ENCODE measurements around the gene GALM.
A peak's percentile ranks its signal among the peaks of the same experiment; 100 is the strongest.
"Not testable (repeated sequence)": the region's sequence is repeated elsewhere in the genome, so short reads cannot be mapped to it uniquely, and the experiment has no call there.

The GALM gene

DNA sequence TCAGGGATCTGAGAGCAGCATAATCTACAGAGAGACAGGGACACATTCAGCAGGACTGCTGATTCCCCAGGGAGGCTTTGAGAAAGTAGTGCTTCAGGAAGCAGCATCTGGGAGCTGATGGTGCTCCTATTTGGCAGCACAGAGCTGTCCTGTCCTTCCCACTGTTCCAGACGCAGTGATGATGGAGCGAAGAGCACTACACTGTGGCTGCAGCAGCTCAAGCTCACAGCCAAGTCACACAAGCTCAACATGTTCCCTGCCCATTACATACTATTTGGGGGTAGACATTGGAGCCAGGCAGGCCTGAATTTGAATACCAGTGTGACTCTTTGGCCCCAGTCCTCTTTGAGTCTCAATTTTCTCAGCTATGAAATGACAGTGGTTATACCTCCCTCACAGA is 15.2 kb upstream of the GALM start:
- no peak for DNase-seq

DNA sequence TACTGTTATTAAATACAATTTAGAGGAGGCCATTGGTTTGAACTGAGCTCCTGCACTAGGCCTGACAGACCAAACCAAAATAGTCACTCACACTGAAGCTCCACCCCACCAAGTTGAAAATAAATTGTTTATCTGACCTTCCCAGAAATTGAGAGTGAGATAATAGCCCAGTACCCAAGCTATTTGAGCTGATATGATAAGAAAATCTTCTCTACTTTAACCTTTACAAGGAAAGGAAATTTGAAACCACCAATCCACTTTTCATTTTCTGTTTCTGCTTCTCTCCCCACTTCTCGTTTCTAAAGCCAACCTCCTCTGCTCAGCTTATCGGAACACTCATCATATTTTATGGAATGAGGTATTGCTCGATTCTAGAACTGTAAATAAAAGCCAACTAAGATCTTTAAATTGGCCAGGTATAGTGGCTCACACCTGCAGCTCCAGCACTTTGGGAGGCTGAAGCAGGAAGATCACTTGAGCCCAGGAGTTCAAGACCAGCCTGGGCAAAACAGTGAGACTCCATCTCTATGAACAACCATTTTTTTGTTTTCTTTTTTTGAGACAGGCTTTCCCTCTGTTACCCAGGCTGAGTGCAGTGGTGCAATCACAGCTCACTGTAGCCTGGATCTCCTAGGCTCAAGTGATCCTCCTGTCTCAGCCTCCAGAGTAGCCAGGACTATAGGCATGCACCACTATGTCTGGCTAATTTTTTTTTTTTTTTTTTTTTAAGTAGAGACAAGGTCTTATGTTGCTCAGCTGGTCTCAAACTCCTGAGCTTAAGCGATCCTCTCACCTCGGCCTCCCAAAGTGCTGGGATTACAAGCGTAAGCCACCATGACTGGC is 13.3 kb upstream of the GALM start:
- DNase-seq = no peak

DNA sequence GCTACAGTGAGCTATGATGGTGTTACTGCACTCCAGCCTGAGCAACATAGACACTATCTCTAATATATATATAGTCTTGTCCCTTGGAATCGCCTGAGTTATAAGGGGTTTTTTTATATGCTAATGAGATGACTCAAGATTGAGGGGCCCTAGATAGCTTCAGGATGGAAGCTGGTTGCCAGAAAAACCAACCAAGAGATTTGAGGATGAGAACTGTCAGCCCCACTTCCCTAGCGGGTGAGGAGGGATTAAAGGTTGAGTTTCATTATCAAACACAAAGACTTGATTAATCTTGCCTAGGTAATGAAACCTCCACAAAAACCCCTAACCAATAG is 12.6 kb upstream of the GALM start:
- no peak for DNase-seq

DNA sequence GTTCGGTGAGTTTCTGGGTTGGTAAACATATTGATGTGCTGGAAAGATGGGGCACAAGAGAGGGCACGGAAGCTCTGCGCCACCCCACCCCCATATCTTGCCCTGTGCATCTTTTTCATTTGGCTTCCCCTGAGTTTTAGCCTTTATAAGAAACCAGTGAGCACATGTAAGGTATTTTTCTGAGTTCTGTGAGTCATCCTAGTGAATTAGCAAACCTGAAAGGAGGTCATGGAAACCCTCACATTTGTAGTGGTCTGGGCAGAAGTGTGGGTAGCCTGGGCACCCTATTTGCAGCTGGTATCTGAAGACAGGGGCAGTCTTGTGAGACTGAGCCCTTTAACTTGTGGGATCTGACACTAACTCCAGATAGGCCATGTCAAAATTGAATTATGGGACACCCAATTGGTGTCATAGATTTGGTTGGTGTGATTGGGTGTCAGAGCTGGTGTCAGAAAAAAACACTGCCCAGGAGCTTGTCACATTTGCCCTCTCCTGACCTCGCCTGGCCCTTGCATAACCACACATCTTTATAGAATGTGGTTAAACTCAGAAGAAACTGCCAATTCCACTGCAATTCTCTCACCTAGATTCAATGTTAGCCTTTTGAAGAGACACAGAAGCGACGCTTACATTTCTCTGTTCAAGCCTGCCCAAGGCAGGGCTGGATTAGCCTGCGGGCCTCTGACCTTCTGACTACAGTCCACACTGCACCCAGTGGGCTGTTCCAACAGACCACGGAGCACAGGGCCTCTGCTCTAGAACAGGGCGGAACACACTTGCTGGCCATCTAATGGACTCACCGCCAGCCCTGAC is 12.0 kb upstream of the GALM start:
- peak; percentile 72 for DNase-seq

DNA sequence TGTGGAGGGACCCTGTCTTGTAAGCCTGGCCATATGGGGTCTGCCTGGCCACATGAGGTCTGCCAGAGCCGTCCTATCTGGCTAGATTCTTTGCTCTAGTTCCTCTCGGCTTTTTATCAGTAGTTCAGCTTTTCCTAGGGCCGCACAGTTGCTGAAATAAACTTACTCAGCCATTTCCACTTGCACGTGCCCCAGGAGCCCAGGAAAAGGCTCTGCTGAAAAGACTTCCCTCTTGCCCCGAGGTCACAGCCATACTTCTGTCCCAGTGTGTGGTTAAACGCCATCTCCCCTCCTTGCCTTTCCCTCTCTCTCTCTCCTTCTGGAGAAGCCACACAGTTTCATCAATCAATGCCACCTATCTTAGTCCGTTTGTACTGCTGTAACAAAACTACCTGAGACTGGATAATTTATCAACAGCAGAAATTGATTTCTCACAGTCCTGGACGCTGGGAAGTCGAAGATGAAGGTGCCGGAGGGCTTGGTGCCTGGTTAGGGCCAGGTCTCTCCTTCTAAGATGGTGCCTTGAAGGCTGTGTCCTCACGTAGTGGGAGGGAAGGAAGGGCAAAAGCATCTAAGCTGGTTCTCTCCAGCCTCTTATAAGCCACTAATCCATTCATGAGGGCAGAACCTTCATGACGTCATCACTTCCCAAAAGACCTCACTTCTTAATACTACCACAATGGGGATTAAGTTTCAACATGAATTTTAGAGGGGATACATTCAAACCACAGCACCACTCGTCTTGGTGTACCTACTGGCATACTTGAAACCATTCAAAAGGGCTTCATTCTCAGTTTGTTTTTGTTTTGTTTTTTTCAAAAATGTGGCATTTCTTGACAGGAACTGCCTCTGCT is 11.2 kb upstream of the GALM start:
- no peak for DNase-seq

DNA sequence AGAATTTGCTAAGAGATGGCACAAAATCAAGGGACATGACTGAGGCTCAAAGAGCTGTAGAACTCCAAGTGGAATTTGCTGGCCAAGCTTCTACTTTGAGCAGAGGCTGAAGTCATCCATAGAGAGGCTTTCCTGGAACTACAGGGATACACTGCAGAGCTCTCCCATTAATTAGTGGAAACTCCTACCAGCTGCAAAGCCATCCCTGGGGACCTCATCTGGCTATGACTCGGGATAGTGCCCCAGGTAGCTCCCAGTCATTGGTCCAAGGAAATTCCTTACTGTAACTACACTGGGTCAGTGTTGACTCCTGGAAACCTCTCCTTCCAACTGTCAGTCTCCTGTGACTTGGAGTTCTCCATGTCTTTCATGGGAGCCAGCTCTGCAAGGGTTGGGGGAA is 10.5 kb upstream of the GALM start:
- no peak for DNase-seq

DNA sequence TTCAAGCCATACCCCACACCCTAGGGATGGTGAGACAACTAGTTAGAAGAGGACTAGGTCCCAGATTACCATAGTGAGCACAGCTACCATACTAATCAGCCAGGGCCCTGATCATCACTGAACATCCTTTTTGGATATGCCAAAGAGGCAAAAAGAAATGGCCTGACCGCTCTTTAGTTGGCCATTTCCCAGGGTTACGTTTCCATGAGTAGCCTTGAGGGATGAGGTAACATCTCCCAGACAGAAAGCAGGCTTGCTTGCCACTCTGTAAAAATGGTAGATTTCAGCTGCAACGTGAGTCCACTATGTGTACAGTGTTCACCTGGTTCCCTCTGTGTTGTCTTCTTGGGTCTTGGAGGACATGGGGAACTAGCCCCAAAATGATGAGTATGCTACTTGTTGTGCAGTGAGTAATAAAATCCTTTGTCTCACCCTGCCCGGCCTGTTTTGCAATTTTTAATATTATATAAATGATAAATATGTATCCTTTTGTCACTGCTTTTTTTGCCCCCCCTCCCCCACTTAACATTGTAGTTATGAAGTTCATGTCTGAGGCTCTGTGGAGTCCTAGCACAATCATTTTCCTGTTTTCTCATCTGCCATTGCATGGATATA is 8.9 kb upstream of the GALM start:
- DNase-seq = no peak

DNA sequence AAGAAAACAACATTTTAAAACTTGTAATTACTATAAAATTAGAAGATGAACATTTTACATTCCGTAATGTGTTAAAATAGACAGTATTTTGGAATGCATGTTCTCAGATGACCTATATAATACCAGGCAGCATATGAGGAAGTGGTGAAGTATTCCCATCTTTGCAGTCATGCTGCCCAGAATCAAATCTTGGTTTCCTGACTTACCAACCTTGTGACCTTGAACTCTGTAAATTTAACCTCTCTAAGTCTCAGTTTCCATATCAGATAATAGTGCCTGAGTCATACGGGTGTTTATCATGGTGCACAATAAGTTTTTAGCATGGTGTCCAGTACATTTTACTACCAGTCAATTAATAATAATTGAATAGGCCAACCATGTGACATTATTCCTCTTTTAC is 7.3 kb upstream of the GALM start:
- DNase-seq = no peak

DNA sequence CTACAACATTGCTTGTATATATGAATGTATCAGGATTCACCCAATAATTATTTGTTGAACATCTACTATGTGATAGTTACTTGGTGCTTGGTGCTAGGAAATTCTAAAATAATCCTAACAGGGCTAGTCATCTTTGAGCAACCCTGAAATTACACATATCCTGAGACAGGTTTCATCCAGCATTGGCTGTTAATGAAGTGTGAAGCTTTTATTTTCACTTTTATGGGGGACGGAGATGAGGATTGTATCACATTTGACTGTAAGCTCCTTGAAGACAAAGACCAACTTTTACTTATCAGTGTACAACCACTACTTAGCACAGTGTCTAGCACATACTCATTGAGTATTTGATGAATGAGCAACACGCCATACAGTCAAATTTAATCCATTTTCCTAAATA is 6.8 kb upstream of the GALM start:
- no peak for DNase-seq

DNA sequence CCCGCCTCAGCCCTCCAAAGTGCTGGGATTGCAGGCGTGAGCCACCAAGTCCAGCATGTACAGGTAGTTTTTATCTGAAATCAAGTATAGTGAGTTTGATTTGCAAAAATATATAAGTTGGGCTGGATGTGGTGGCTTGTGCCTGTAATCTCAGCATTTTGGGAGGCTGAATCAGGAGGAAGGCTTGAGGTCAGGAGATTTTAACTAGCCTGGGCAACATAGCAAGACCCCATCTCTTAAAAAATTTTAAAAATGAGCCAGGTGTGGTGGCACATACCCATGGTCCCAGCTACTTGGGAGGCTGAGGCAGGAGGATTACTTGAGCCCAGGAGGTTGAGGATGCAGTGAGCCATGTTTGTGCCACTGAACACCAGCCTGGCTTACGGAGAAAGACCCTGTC is 5.6 kb upstream of the GALM start:
- DNase-seq = no peak

DNA sequence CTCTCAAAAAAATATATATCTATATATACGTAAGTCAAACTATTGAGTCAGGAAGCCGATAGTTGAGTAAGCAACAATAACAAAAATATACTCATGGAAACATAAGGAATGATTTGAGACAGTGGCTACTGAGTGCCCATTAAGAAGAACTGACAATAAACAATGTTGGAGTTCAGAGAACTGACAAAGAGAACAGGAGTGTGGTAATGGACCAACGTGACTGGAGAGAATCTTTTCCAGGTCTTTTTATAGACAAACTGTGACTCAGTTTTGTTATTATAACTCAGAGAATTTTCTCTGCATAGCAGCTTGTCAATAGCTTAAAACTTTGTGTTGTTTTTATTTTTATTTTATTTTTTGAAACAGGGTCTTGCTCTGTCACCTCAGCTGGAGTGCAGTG is 4.6 kb upstream of the GALM start:
- DNase-seq = no peak

DNA sequence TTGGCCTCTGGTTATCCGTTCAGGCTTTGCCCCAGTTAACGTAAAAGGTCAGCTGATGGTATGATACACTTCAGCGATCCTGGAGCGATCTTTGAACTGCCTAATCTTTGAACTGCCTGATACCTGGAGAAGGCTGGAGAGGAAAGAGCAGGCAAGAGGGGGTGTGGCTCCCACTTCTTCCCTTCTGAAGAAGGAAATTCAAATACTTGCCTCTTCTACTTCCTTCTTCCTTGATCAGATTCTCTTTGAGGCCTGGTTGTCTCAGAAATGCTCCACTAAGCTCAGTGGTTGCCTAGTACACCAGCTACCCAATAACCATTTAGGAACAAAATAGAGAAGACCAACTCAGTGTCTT is 619 bp downstream of the GALM start:
- DNase-seq = no peak

DNA sequence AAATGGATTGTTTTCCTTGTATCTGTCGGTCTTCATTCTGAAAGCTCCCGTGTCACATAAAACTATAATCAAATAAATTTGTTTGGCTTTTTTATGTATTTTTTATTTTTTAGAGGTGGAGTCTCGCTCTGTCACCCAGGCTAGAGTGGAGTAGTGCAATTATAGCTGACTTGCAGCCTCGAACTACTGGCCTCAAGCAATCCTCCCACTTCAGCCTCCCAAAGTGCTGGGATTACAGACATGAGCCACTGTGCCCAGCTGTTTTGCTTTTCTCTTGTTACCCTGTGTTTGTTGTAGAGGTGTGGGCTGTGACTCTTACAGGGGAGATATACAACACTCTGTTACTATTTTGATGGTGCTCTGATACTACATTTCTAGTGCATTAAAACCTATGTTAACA is 2.2 kb downstream of the GALM start:
- no peak for DNase-seq

DNA sequence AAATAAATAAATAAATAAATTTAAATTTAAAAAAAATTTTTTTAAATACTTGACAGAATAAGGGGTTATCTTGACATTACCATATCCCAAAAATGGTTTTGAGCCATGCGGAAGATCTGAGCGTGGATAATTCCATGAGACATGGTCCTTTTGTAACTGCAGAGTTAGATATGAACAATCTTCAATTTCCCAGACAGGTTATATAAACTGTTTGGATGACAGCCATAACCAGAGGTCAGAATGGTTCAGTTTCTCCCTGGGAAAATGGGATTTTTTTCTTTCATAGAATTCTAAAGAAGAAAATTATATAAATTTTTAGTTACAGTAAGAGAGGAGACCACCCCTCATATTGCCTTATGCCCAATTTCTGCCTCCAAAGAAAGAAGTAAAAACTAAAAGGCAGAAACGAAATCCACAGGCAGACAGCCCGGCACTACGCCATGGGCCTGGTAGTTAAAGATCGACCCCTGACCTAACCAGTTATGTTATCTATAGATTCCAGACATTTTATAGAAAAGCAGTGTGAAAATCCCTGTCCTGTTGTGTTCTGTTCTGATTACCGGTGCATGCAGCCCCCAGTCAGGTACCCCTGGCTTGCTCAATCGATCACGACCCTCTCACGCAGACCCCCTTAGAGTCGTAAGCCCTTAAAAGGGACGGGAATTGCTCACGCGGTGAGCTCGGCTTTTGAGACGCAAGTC is 3.0 kb downstream of the GALM start:
- no peak for DNase-seq

DNA sequence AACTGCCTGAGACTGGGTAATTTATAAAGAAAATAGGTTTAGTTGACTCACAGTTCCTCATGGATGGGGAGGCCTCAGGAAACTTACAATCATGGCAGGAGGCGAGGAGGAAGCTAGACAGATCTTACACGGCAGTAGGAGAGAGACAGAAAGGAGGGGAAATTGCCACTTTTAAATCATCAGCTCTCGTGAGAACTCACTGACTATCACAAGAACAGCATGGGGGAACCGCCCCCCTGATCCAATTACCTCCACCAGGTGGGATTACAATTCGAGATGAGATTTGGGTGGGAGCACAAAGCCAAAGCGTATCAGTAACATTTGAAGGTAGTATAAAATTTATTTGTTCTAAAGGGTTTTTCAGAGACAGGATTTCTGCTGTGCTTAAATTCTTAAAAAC is 5.4 kb downstream of the GALM start:
- no peak for DNase-seq

DNA sequence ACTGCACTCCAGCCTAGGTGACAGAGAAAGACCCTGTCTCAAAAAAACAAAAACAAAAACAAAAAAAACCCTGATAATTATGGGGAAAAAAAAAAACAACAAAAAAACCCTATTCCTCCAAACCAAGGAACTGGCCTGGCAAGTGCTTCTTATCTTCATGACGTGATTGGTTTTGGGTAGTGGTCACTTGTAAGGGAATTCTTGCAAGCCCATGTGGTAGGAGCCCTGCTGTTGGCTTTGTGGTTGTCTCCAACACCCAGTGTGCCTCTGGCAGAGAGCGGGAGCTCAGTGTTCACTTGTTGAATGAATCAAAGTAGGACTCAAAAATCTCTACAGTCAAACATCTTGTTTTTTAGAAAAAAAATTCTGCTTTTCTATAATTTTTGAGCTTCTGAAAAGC is 6.0 kb downstream of the GALM start:
- DNase-seq = no peak

DNA sequence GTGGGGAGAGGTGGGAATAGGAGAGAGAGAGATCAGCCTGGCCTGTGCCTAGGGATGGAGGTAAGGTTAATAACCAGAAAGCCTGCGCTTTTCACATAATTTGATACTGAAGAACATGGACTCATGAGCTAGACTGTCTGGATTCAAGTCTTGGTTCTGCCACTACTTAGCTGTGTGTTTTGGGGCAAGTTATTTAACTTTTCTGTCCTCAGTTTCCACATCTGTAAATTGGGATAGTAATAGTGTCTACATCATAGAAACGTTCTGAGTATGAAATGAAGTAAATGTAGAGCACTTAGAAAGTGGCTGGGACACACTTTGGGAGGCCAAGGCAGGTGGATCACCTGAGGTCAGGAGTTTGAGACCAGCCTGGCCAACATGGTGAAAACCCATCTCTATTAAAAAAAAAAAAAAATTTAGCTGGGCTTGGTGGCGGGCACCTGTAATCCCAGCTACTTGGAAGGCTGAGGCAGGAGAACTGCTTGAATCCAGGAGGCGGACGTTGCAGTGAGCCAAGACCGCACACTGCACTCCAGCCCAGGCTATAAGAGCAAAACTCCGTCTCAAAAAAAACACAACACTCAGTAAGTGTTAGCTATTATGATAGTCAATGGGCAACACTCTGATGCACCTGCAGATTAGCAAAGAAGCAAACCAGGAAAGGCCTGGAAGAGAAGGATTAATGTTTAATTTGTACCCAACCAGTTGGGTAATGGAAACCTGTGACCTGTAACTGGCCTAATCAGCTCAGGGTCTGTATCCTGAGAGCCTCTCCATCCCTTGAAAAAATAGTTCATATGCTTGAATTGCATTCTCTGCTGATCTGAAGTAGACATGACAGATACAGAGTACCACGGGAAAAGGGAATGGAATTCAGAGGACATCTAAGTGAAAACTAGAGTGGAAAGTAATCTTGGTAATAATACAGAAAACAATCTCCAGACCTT is 6.8 kb downstream of the GALM start:
- DNase-seq = no peak

DNA sequence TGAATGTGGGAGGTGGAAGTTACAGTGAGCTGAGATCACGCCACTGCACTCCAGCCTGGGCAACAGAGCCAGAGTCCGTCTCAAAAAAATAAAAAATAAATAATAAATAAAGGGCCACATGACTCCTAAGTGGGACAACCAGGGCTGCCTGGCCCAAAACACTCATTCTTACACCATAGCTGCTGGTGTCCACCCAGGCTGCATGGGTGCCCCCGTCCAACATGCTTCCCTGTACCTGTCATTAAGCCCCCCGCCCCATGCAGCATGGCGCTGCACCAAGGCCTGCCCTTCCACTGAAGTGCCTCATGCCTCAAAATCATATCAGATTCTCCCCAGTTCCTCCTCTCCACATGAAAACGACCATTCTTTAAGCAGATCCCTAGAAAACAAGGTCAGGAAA is 10.8 kb downstream of the GALM start:
- DNase-seq = no peak

DNA sequence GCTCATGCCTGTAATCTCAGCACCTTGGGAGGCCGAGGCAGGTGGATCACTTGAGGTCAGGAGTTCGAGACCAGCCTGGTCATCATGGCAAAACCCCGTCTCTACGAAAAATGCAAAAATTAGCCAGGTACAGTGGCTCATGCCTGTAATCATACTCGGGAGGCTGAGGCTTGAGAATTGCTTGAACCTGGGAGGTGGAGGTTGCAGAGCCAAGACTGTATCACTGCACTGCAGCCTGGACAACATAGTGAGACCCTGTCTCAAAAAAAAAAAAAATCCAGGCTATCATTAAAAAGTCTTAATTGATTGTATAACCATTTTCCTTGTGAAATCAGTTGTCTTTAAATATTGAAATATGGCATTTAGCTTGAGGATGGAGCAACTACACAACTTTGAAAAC is 15.0 kb downstream of the GALM start:
- not testable (repeated sequence) for DNase-seq

DNA sequence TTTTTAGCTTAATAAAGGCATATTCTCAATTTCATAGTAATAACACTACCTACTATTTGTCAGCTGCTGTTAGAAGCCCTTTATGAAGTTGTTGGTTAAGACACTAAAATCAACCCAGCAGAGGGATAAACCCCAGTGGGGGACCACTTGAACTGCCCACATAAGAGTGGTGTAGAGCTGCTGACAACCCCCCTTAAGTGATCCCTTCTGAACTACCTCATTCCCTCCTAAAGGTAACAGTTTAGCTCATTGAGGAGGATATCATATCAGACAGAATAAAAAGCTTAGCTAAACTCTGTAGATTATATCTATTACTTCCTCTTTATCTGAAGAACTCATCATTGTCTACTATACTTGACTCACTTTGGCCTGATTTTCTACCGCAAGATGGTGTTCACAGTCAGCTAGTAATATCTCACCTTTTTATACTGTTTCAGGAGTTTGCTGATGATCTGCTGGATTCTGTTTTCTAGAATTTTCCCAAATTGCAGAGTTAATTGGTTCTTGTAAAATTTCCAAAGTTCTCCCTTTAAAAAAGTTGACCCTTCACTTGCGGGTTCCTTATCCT is 16.2 kb downstream of the GALM start:
- DNase-seq = no peak

DNA sequence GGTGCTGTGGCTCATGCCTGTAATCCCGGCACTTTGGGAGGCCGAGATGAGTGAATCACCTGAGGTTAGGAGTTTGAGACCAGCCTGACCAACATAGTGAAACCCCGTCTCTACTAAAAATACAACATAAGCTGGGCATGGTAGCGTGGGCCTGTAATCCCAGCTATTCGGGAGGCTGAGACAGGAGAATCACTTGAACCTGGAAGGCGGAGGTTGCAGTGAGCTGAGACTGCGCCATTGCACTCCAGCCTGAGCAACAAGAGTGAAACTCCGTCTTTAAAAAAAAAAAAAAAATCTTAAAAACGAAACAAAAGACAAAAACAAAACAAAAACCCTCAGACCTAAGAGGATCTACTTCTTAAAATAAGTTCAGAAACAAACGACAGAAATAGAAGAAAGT is 16.7 kb downstream of the GALM start:
- not testable (repeated sequence) for DNase-seq

Measured in NK-92 treated with Interleukin-12 subunit alpha and Interleukin-12 subunit beta, amount 100 ng/mL, for 24 hours (cell line).